WTC11 (cell line): ENCODE results near the gene MTG1. TPM values are rescaled to one million over a fixed set of nuclear protein-coding genes. Genes with fewer than 3 reads are reported as not detected.

Source experiments
- ATAC-seq: fragments of 200-7000 bp; cut with Tn5 transposase; 2 replicates; pipeline ENCODE4 v1.10.0; 2021; ENCODE audit warnings: mild to moderate bottlenecking, moderate library complexity
- CTCF ChIA-PET: fragments of 300-600 bp; sonication (Branson Sonifier 250); formaldehyde crosslinking; loops from one replicate; lab custom pipeline; 2021; ENCODE audit warnings: antibody characterized with exemption; lab: Charles Lee
- POLR2A ChIA-PET: fragments of 350-600 bp; sonication (Branson Sonifier 250); formaldehyde crosslinking; loops from one replicate; lab custom pipeline; 2021; ENCODE audit warnings: antibody characterized with exemption; lab: Charles Lee
- DNase-seq: peaks from one replicate; pipeline ENCODE4 v3.0.0; 2021; ENCODE audit warnings: low spot score
- H3K27ac Mint-ChIP-seq: 2 replicates; pipeline ENCODE4 v1.8.0; 2021; ENCODE audit warnings: mixed read lengths
- H3K27me3 Mint-ChIP-seq: 2 replicates; pipeline ENCODE4 v1.8.0; 2021; ENCODE audit warnings: low read depth, mild to moderate bottlenecking, moderate library complexity, mixed read lengths
- H3K36me3 Mint-ChIP-seq: 2 replicates; pipeline ENCODE4 v1.8.0; 2021; ENCODE audit warnings: mixed read lengths
- H3K4me1 Mint-ChIP-seq: 2 replicates; pipeline ENCODE4 v1.8.0; 2022; ENCODE audit warnings: mixed read lengths
- H3K4me3 Mint-ChIP-seq: 2 replicates; pipeline ENCODE4 v1.8.0; 2021; ENCODE audit warnings: mild to moderate bottlenecking, moderate library complexity, mixed read lengths
- H3K9me3 Mint-ChIP-seq: 2 replicates; pipeline ENCODE4 v1.8.0; 2021; ENCODE audit warnings: mixed read lengths
- AR ChIP-seq: fragments of 250-450 bp; sonication (Bioruptor Pico); IDR thresholded peaks from 2 replicates; pipeline ENCODE4 v1.9.0; 2021; ENCODE audit warnings: mild to moderate bottlenecking
- ATF1 ChIP-seq: sonication (generic); formaldehyde crosslinking; IDR thresholded peaks from 2 replicates; pipeline ENCODE4 v1.8.1; 2023; ENCODE audit warnings: mild to moderate bottlenecking, moderate library complexity, missing genetic modification reagents
- ATF2 ChIP-seq: sonication (generic); formaldehyde crosslinking; IDR thresholded peaks from 2 replicates; pipeline ENCODE4 v1.8.1; 2022; ENCODE audit warnings: low read depth, missing genetic modification reagents, borderline replicate concordance
- ATF6 ChIP-seq: sonication (generic); formaldehyde crosslinking; IDR thresholded peaks from 2 replicates; pipeline ENCODE4 v1.8.1; 2023; ENCODE audit warnings: mild to moderate bottlenecking, missing genetic modification reagents
- CTCF ChIP-seq: fragments of 200-600 bp; IDR thresholded peaks from 2 replicates; pipeline ENCODE4 v1.8.0; 2022; ENCODE audit warnings: antibody characterized with exemption
- ETV6 ChIP-seq: sonication (generic); formaldehyde crosslinking; IDR thresholded peaks from 2 replicates; pipeline ENCODE4 v1.8.1; 2022; ENCODE audit warnings: mild to moderate bottlenecking, missing genetic modification reagents
- FOXP1 ChIP-seq: sonication (generic); formaldehyde crosslinking; IDR thresholded peaks from 2 replicates; pipeline ENCODE4 v1.8.0; 2022; ENCODE audit warnings: missing genetic modification reagents, mild to moderate bottlenecking, moderate library complexity, borderline replicate concordance
- GRHL2 ChIP-seq: fragments of 250-450 bp; sonication (Bioruptor Pico); IDR thresholded peaks from 2 replicates; pipeline ENCODE4 v1.8.0; 2022; ENCODE audit warnings: mild to moderate bottlenecking, moderate library complexity; ENCODE audit not compliant: insufficient replicate concordance, severe bottlenecking
- HMGXB4 ChIP-seq: sonication (generic); formaldehyde crosslinking; IDR thresholded peaks from 2 replicates; pipeline ENCODE4 v1.8.1; 2023; ENCODE audit warnings: mild to moderate bottlenecking, moderate library complexity, missing genetic modification reagents
- PRRX2 ChIP-seq: fragments of 250-450 bp; sonication (Bioruptor Pico); IDR thresholded peaks from 2 replicates; pipeline ENCODE4 v1.8.0; 2021; ENCODE audit warnings: mild to moderate bottlenecking
- SP1 ChIP-seq: sonication (generic); formaldehyde crosslinking; conservative IDR thresholded peaks from 2 replicates; pipeline ENCODE4 v1.8.1; 2022; ENCODE audit warnings: missing genetic modification reagents
- ZBTB21 ChIP-seq: sonication (generic); formaldehyde crosslinking; IDR thresholded peaks from 2 replicates; pipeline ENCODE4 v1.8.1; 2023; ENCODE audit warnings: mild to moderate bottlenecking, missing genetic modification reagents, borderline replicate concordance
- ZNF138 ChIP-seq: sonication (generic); formaldehyde crosslinking; conservative IDR thresholded peaks from 2 replicates; pipeline ENCODE4 v1.8.1; 2022; ENCODE audit warnings: mild to moderate bottlenecking, moderate library complexity, missing genetic modification reagents
- ZNF219 ChIP-seq: sonication (generic); formaldehyde crosslinking; IDR thresholded peaks from 2 replicates; pipeline ENCODE4 v1.8.0; 2023; ENCODE audit warnings: missing genetic modification reagents, mild to moderate bottlenecking, borderline replicate concordance
- ZNF232 ChIP-seq: sonication (generic); formaldehyde crosslinking; IDR thresholded peaks from 2 replicates; pipeline ENCODE4 v1.8.0; 2022; ENCODE audit warnings: mild to moderate bottlenecking, missing genetic modification reagents
- ZNF425 ChIP-seq: fragments of 250-450 bp; sonication (Bioruptor Pico); conservative IDR thresholded peaks from 2 replicates; pipeline ENCODE4 v1.9.0; 2021; ENCODE audit warnings: mild to moderate bottlenecking
- ZNF512 ChIP-seq: sonication (generic); formaldehyde crosslinking; IDR thresholded peaks from 2 replicates; pipeline ENCODE4 v1.8.1; 2022; ENCODE audit warnings: missing genetic modification reagents, borderline replicate concordance
- total RNA-seq: library from RNA; stranded (reverse); gene quantifications from 3 replicates; pipeline ENCODE4 v1.2.3, GENCODE V29; 2021

The MTG1 gene
- total RNA-seq, 1 experiment from 2014 or later: 63.0 TPM

- TF ChIP-seq ZNF425 (CRISPR knock-in tag) (no peak), HMGXB4 (CRISPR knock-in tag) (no peak), AR (CRISPR knock-in tag) (no peak), SP1 (CRISPR knock-in tag) (no peak), ZNF232 (CRISPR knock-in tag) (no peak), ZBTB21 (CRISPR knock-in tag) (no peak)
Measured at GRCh38 chr10:133361227-133361626, 32.7 kb upstream of the MTG1 start (continued).

- Mint-ChIP-seq H3K4me3 (no peak overlapping the region), H3K4me1 (no peaks in the 10 kb centered on the region), H3K27ac (no peak overlapping the region), H3K9me3 (no peaks in the 10 kb centered on the region), H3K27me3 (peaks cover 12% of the 10 kb centered on the region), H3K36me3 (peaks cover 34% of the 10 kb centered on the region)
- no peak for ATAC-seq
- no peak for DNase-seq
- ChIA-PET CTCF (interaction anchor here (1.5 to 2.4 kb wide), 3 partner anchors 32 to 48 kb away, joined by 3 to 14 read pairs (median 6); no protein-coding TSS in a partner anchor), POLR2A (interaction anchor here (0.9 kb wide), 1 partner anchor 11 kb away, joined by 3 read pairs; the partner anchor contains the start of gene ECHS1)
- TF ChIP-seq PRRX2 (CRISPR knock-in tag) (no peak), FOXP1 (CRISPR knock-in tag) (no peak), ZNF219 (no peak), ZNF138 (CRISPR knock-in tag) (no peak), ATF6 (no peak), ZNF512 (CRISPR knock-in tag) (no peak), ATF2 (CRISPR knock-in tag) (no peak), ATF1 (no peak), CTCF (no peak), ETV6 (CRISPR knock-in tag) (no peak), GRHL2 (CRISPR knock-in tag) (no peak), AR (CRISPR knock-in tag) (no peak)
Measured at GRCh38 chr10:133361773-133362441, 32.0 kb upstream of the MTG1 start.
